HepG2 (cell line): ENCODE measurements around the gene DIP2C. TPM values are rescaled to one million over a fixed set of nuclear protein-coding genes. Genes with fewer than 3 reads are reported as not detected.

ENCODE experiments used
- CTCF ChIP-seq: sonication (generic); formaldehyde crosslinking; IDR thresholded peaks from 2 replicates; pipeline ENCODE4 v1.5.0; 2020; ENCODE audit warnings: mild to moderate bottlenecking, missing genetic modification reagents, moderate library complexity
- HHEX ChIP-seq: IDR thresholded peaks from 2 replicates; pipeline ENCODE4 v1.6.1; 2016; ENCODE audit warnings: control low read depth
- MBD4 ChIP-seq: IDR thresholded peaks from 2 replicates; pipeline ENCODE4 v1.6.1; 2012; ENCODE audit warnings: low read length, inconsistent platforms, borderline replicate concordance
- RBM22 ChIP-seq: fragments of 200-400 bp; formaldehyde crosslinking; optimal IDR thresholded peaks from 2 replicates; pipeline ENCODE3; 2017; ENCODE audit warnings: mild to moderate bottlenecking, low read length, moderate library complexity
- SKIL ChIP-seq: sonication (generic); formaldehyde crosslinking; IDR thresholded peaks from 2 replicates; pipeline ENCODE4 v1.8.0; 2022; ENCODE audit warnings: missing genetic modification reagents, mild to moderate bottlenecking, moderate library complexity, borderline replicate concordance
- polyA plus RNA-seq, 8 experiments: library from polyadenylated mRNA; depleted of rRNA in 3 of 8; stranded (reverse) in 7 of 8; unstranded in 1 of 8; fragments of >200 nt; fragmentation: Illumina TruSeq in 4 of 8; extraction: Trizol in 4 of 8; gene quantifications; 2 replicates each; pipeline versions ENCODE4 v1.2.1 to v1.2.3, GENCODE V29; 2011 to 2016; ENCODE audit warnings: low read depth in 4 of 8, missing spikeins in 1 of 8, mixed read lengths in 1 of 8; ENCODE audit not compliant: insufficient read depth in 1 of 8
- total RNA-seq, 5 experiments: library from RNA; depleted of rRNA; stranded (reverse); fragments of >200 nt; fragmentation: Illumina TruSeq; extraction: Trizol; gene quantifications; 2 replicates each; pipeline ENCODE4 v1.2.3, GENCODE V29; 2016; ENCODE audit warnings: low read depth in 1 of 5
- TF ChIP-seq, protein P1 (sequence below): sonication (generic); formaldehyde crosslinking; IDR thresholded peaks from one replicate; pipeline ENCODE4 v1.5.1; 2020; ENCODE audit warnings: mild to moderate bottlenecking, missing genetic modification reagents; ENCODE audit errors: not compliant biosample characterization
- TF ChIP-seq, protein P2 (sequence below): sonication (generic); formaldehyde crosslinking; IDR thresholded peaks from 2 replicates; pipeline ENCODE4 v1.4.0; 2020; ENCODE audit warnings: missing genetic modification reagents
- TF ChIP-seq, protein P3 (sequence below): IDR thresholded peaks from 2 replicates; pipeline ENCODE4 v1.6.1; 2016
- TF ChIP-seq, protein P4 (sequence below): sonication (generic); formaldehyde crosslinking; IDR thresholded peaks from 2 replicates; pipeline ENCODE4 v1.5.0; 2020; ENCODE audit warnings: missing genetic modification reagents, mild to moderate bottlenecking, borderline replicate concordance

Gene DIP2C
- total and polyA plus RNA-seq, 2 of the 13 experiments (the other 11 are each of a cell fraction or from before 2014, with no cell fraction given): 2.2 to 2.7 TPM

DNA sequence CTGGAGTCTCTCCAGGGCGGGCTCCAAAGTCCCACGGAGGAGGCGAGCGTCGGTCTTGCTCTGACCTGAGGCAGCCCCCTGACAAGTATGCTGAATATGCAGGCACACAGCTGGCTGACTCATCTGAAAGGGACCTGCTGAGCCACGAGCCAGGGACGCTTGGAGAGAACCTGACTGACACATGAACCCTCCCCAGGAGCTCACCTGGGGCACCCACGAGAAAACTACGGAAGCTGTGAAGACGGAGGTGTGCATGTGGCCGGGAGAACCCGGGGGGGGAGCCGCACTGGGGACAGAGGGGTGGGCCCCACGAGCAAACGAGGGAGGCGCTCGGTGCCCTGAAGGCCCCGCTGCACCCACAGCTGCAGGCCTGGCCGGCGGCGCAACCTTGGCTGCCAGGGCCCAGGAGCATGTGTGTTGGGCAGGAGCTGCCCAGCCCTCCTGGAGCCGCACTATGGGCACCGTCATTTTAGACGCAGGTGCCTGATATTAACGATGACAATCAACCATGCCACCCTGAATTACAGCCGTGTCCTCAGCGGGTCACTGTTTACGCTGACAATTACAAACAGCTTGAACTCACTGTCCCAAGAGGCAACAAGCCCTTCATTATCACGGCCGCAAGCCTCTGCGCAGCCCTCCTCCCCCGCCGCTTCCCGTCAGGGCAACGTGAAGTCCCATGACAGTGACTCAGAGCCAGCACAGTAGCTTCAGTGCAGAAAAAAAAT, 64.7 kb downstream of the DIP2C start (continued):
- TF ChIP-seq, protein P1, sequence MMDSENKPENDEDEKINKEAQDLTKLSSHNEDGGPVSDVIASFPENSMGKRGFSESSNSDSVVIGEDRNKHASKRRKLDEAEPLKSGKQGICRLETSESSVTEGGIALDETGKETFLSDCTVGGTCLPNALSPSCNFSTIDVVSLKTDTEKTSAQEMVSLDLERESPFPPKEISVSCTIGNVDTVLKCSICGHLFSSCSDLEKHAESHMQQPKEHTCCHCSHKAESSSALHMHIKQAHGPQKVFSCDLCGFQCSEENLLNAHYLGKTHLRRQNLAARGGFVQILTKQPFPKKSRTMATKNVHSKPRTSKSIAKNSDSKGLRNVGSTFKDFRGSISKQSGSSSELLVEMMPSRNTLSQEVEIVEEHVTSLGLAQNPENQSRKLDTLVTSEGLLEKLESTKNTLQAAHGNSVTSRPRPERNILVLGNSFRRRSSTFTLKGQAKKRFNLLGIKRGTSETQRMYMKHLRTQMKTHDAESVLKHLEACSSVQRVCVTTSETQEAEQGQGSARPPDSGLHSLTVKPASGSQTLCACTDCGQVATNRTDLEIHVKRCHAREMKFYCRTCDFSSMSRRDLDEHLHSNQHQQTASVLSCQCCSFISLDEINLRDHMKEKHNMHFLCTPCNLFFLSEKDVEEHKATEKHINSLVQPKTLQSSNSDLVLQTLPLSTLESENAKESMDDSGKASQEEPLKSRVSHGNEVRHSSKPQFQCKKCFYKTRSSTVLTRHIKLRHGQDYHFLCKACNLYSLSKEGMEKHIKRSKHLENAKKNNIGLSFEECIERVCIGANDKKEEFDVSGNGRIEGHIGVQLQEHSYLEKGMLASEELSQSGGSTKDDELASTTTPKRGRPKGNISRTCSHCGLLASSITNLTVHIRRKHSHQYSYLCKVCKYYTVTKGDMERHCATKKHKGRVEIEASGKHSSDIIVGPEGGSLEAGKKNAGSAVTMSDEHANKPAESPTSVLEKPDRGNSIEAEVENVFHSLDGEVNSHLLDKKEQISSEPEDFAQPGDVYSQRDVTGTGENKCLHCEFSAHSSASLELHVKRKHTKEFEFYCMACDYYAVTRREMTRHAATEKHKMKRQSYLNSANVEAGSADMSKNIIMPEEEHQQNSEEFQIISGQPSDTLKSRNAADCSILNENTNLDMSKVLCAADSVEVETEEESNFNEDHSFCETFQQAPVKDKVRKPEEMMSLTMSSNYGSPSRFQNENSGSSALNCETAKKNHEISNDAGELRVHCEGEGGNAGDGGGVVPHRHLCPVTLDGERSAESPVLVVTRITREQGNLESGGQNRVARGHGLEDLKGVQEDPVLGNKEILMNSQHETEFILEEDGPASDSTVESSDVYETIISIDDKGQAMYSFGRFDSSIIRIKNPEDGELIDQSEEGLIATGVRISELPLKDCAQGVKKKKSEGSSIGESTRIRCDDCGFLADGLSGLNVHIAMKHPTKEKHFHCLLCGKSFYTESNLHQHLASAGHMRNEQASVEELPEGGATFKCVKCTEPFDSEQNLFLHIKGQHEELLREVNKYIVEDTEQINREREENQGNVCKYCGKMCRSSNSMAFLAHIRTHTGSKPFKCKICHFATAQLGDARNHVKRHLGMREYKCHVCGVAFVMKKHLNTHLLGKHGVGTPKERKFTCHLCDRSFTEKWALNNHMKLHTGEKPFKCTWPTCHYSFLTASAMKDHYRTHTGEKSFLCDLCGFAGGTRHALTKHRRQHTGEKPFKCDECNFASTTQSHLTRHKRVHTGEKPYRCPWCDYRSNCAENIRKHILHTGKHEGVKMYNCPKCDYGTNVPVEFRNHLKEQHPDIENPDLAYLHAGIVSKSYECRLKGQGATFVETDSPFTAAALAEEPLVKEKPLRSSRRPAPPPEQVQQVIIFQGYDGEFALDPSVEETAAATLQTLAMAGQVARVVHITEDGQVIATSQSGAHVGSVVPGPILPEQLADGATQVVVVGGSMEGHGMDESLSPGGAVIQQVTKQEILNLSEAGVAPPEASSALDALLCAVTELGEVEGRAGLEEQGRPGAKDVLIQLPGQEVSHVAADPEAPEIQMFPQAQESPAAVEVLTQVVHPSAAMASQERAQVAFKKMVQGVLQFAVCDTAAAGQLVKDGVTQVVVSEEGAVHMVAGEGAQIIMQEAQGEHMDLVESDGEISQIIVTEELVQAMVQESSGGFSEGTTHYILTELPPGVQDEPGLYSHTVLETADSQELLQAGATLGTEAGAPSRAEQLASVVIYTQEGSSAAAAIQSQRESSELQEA: no peak
- TF ChIP-seq, protein P2, sequence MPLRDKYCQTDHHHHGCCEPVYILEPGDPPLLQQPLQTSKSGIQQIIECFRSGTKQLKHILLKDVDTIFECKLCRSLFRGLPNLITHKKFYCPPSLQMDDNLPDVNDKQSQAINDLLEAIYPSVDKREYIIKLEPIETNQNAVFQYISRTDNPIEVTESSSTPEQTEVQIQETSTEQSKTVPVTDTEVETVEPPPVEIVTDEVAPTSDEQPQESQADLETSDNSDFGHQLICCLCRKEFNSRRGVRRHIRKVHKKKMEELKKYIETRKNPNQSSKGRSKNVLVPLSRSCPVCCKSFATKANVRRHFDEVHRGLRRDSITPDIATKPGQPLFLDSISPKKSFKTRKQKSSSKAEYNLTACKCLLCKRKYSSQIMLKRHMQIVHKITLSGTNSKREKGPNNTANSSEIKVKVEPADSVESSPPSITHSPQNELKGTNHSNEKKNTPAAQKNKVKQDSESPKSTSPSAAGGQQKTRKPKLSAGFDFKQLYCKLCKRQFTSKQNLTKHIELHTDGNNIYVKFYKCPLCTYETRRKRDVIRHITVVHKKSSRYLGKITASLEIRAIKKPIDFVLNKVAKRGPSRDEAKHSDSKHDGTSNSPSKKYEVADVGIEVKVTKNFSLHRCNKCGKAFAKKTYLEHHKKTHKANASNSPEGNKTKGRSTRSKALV (CRISPR knock-in tag): no peak
- no peak for TF ChIP-seq SKIL (CRISPR knock-in tag)
- TF ChIP-seq RBM22: no peak
- TF ChIP-seq HHEX (CRISPR knock-in tag): no peak
- TF ChIP-seq, protein P3, sequence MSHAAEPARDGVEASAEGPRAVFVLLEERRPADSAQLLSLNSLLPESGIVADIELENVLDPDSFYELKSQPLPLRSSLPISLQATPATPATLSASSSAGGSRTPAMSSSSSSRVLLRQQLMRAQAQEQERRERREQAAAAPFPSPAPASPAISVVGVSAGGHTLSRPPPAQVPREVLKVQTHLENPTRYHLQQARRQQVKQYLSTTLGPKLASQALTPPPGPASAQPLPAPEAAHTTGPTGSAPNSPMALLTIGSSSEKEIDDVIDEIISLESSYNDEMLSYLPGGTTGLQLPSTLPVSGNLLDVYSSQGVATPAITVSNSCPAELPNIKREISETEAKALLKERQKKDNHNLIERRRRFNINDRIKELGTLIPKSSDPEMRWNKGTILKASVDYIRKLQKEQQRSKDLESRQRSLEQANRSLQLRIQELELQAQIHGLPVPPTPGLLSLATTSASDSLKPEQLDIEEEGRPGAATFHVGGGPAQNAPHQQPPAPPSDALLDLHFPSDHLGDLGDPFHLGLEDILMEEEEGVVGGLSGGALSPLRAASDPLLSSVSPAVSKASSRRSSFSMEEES: peak; percentile 79
- no peak for TF ChIP-seq CTCF (CRISPR knock-in tag)
- TF ChIP-seq, protein P4, sequence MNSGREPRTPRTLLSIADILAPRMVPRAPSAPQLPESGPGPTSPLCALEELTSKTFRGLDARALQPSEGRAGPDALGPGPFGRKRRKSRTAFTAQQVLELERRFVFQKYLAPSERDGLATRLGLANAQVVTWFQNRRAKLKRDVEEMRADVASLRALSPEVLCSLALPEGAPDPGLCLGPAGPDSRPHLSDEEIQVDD (CRISPR knock-in tag): no peak
- TF ChIP-seq MBD4: no peak
